Keratinocyte (primary cell): ENCODE results near the gene IFITM5.

Source experiments
- EZH2 ChIP-seq: IDR thresholded peaks from one replicate; pipeline ENCODE4 v1.6.1; 2012; ENCODE audit warnings: inconsistent platforms, mild to moderate bottlenecking, low read length, moderate library complexity
- TF ChIP-seq, protein P1 (sequence below), 3 experiments: IDR thresholded peaks in 1 of 3; conservative IDR thresholded peaks in 1 of 3; optimal IDR thresholded peaks in 1 of 3; 2 replicates in 2 of 3; 3 replicates in 1 of 3; pipeline versions ENCODE3 to v1.5.1; 2011; ENCODE audit warnings: low read length in 3 of 3, mild to moderate bottlenecking in 3 of 3, moderate library complexity in 2 of 3, control low read depth in 1 of 3, inconsistent platforms in 1 of 3; ENCODE audit not compliant: insufficient read depth in 2 of 3; ENCODE audit errors: extremely low read depth in 1 of 3

DNA sequence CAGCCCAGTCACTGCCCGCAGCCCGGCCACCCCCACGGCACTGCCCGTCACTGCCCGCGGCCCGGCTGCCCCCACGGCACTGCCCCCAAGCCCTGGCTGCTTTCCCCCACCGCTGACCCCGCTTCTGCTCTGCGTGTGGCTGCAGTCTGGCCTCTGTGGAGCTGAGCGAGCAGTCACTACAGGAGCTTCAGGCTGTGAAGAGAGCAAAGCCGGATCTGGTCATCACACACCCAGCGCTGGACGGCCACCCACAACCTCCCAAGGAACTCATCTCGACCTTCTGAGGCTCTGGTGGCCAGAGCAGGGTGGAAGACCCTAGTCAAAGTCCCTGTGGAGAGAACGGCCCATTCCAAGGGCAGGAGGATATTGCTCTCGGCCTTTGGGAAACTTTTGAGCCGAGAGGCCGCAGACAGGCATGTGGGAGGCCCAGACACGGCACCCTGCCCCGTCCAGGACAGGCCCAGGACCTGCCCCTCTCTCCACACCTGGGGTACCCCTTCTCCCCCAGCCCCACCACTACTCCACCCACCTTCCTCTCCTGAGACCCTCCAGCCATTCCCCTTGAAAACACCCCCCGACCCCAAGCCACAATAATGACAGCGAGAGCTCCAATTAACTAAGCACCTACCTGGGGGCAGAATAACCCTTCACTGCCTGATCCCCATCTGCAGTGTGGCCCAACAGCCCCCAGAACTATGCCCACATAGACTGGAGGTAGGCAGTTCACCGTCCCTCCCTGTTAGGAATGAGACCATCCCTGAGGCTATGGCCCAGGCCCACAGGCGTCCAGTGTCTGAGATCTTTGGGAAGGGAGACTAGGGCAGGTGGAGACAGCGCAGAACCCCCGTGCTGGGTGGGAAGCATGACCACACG, 14.1 kb downstream of the IFITM5 start:
- TF ChIP-seq, protein P1, sequence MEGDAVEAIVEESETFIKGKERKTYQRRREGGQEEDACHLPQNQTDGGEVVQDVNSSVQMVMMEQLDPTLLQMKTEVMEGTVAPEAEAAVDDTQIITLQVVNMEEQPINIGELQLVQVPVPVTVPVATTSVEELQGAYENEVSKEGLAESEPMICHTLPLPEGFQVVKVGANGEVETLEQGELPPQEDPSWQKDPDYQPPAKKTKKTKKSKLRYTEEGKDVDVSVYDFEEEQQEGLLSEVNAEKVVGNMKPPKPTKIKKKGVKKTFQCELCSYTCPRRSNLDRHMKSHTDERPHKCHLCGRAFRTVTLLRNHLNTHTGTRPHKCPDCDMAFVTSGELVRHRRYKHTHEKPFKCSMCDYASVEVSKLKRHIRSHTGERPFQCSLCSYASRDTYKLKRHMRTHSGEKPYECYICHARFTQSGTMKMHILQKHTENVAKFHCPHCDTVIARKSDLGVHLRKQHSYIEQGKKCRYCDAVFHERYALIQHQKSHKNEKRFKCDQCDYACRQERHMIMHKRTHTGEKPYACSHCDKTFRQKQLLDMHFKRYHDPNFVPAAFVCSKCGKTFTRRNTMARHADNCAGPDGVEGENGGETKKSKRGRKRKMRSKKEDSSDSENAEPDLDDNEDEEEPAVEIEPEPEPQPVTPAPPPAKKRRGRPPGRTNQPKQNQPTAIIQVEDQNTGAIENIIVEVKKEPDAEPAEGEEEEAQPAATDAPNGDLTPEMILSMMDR (optimal IDR thresholded peaks at IDR 0.05 in 1 of 3, IDR thresholded peaks at IDR 0.05 in 1 of 3, conservative IDR thresholded peaks at IDR 0.05 in 1 of 3; ENCODE audit: extremely low read depth in 1 of 3, insufficient read depth in 2 of 3, low read length in 3 of 3), result no peak
- no peak for TF ChIP-seq EZH2
